ENCODE data around the gene EIF3F.

The EIF3F gene

GRCh38 chr11:8022876-8023275 lies 35.7 kb downstream of the EIF3F start:
- Histone ChIP-seq H3K36me3 (ENCODE audit: insufficient read depth, low read length) (no peaks in the 10 kb centered on the region), H3K4me1 (ENCODE audit: control insufficient read depth, insufficient read depth, low read length, unreplicated experiment) (peaks cover 23% of the 10 kb centered on the region), H2AFZ (ENCODE audit: low read length, unreplicated experiment) (no peak overlapping the region), H3K27me3 (ENCODE audit: insufficient read depth, low read length) (no peaks in the 10 kb centered on the region; the same call in 1 of the 2 replicates), H3K27ac (ENCODE audit: low read depth, low read length) (no peak overlapping the region), H3K4me3 (ENCODE audit: low read depth, low read length) (no peak overlapping the region), H3K79me2 (ENCODE audit: control insufficient read depth, insufficient read depth, low read length, unreplicated experiment) (no peaks in the 10 kb centered on the region)

GRCh38 chr11:8023831-8024555 lies 36.9 kb downstream of the EIF3F start:
- Histone ChIP-seq H3K4me1 (ENCODE audit: control insufficient read depth, insufficient read depth, low read length, unreplicated experiment) (peaks cover 19% of the 10 kb centered on the region), H3K36me3 (ENCODE audit: insufficient read depth, low read length) (no peaks in the 10 kb centered on the region), H2AFZ (ENCODE audit: low read length, unreplicated experiment) (no peak overlapping the region), H3K79me2 (ENCODE audit: control insufficient read depth, insufficient read depth, low read length, unreplicated experiment) (no peaks in the 10 kb centered on the region), H3K27ac (ENCODE audit: low read depth, low read length) (no peak overlapping the region), H3K27me3 (ENCODE audit: insufficient read depth, low read length) (no peaks in the 10 kb centered on the region), H3K4me3 (ENCODE audit: low read depth, low read length) (no peak overlapping the region)

- H2AFZ ChIP-seq (ENCODE audit: low read length, unreplicated experiment): no peak overlapping the region
- H3K36me3 ChIP-seq (ENCODE audit: insufficient read depth, low read length): no peaks in the 10 kb centered on the region
- H3K79me2 ChIP-seq (ENCODE audit: control insufficient read depth, insufficient read depth, low read length, unreplicated experiment): no peaks in the 10 kb centered on the region
- H3K27me3 ChIP-seq (ENCODE audit: insufficient read depth, low read length): no peaks in the 10 kb centered on the region
- peaks cover 16% of the 10 kb centered on the region for H3K4me1 ChIP-seq (ENCODE audit: control insufficient read depth, insufficient read depth, low read length, unreplicated experiment)
- H3K27ac ChIP-seq (ENCODE audit: low read depth, low read length): no peak overlapping the region
- no peak overlapping the region for H3K4me3 ChIP-seq (ENCODE audit: low read depth, low read length)
Observed at GRCh38 chr11:8025123-8025522, 38.0 kb downstream of the EIF3F start.

GRCh38 chr11:8025816-8026215 lies 38.7 kb downstream of the EIF3F start:
- Histone ChIP-seq H3K4me1 (ENCODE audit: control insufficient read depth, insufficient read depth, low read length, unreplicated experiment) (peaks cover 14% of the 10 kb centered on the region), H3K4me3 (ENCODE audit: low read depth, low read length) (peak overlapping the region; percentile 26), H3K79me2 (ENCODE audit: control insufficient read depth, insufficient read depth, low read length, unreplicated experiment) (no peaks in the 10 kb centered on the region), H3K27me3 (ENCODE audit: insufficient read depth, low read length) (no peaks in the 10 kb centered on the region), H3K27ac (ENCODE audit: low read depth, low read length) (peak overlapping the region; percentile 20; the same call in 1 of the 2 replicates), H3K36me3 (ENCODE audit: insufficient read depth, low read length) (no peaks in the 10 kb centered on the region), H2AFZ (ENCODE audit: low read length, unreplicated experiment) (peak overlapping the region; percentile 0)

- H3K79me2 ChIP-seq (ENCODE audit: control insufficient read depth, insufficient read depth, low read length, unreplicated experiment): no peaks in the 10 kb centered on the region
- H3K4me1 ChIP-seq (ENCODE audit: control insufficient read depth, insufficient read depth, low read length, unreplicated experiment): peaks cover 14% of the 10 kb centered on the region
- H2AFZ ChIP-seq (ENCODE audit: low read length, unreplicated experiment): no peak overlapping the region
- H3K27ac ChIP-seq (ENCODE audit: low read depth, low read length): no peak overlapping the region
- H3K36me3 ChIP-seq (ENCODE audit: insufficient read depth, low read length): no peaks in the 10 kb centered on the region
- H3K4me3 ChIP-seq (ENCODE audit: low read depth, low read length): no peak overlapping the region
- H3K27me3 ChIP-seq (ENCODE audit: insufficient read depth, low read length): no peaks in the 10 kb centered on the region
Observed at GRCh38 chr11:8026982-8027381, 39.8 kb downstream of the EIF3F start.

GRCh38 chr11:8028766-8029165 lies 41.6 kb downstream of the EIF3F start:
- H3K36me3 ChIP-seq (ENCODE audit: insufficient read depth, low read length): no peaks in the 10 kb centered on the region
- H3K4me1 ChIP-seq (ENCODE audit: control insufficient read depth, insufficient read depth, low read length, unreplicated experiment): peaks cover 18% of the 10 kb centered on the region
- H2AFZ ChIP-seq (ENCODE audit: low read length, unreplicated experiment): no peak overlapping the region
- no peak overlapping the region for H3K4me3 ChIP-seq (ENCODE audit: low read depth, low read length)
- H3K27me3 ChIP-seq (ENCODE audit: insufficient read depth, low read length): no peaks in the 10 kb centered on the region
- no peaks in the 10 kb centered on the region for H3K79me2 ChIP-seq (ENCODE audit: control insufficient read depth, insufficient read depth, low read length, unreplicated experiment)
- H3K27ac ChIP-seq (ENCODE audit: low read depth, low read length): no peak overlapping the region

- Histone ChIP-seq H3K4me3 (ENCODE audit: low read depth, low read length) (no peak overlapping the region), H3K36me3 (ENCODE audit: insufficient read depth, low read length) (no peaks in the 10 kb centered on the region), H3K27ac (ENCODE audit: low read depth, low read length) (no peak overlapping the region), H2AFZ (ENCODE audit: low read length, unreplicated experiment) (no peak overlapping the region), H3K4me1 (ENCODE audit: control insufficient read depth, insufficient read depth, low read length, unreplicated experiment) (peaks cover 14% of the 10 kb centered on the region), H3K27me3 (ENCODE audit: insufficient read depth, low read length) (no peaks in the 10 kb centered on the region), H3K79me2 (ENCODE audit: control insufficient read depth, insufficient read depth, low read length, unreplicated experiment) (no peaks in the 10 kb centered on the region)
Observed at GRCh38 chr11:8030526-8031247, 43.5 kb downstream of the EIF3F start.

GRCh38 chr11:8031248-8032115 lies 44.3 kb downstream of the EIF3F start:
- Histone ChIP-seq H3K36me3 (ENCODE audit: insufficient read depth, low read length) (no peaks in the 10 kb centered on the region), H2AFZ (ENCODE audit: low read length, unreplicated experiment) (no peak overlapping the region), H3K4me1 (ENCODE audit: control insufficient read depth, insufficient read depth, low read length, unreplicated experiment) (peaks cover 7% of the 10 kb centered on the region), H3K27me3 (ENCODE audit: insufficient read depth, low read length) (0 out of 2 replicates have a peak, but pooled peaks cover 5% of the 10 kb centered on the region), H3K4me3 (ENCODE audit: low read depth, low read length) (no peak overlapping the region), H3K79me2 (ENCODE audit: control insufficient read depth, insufficient read depth, low read length, unreplicated experiment) (no peaks in the 10 kb centered on the region), H3K27ac (ENCODE audit: low read depth, low read length) (no peak overlapping the region)

- Histone ChIP-seq H3K27ac (ENCODE audit: low read depth, low read length) (no peak overlapping the region), H3K79me2 (ENCODE audit: control insufficient read depth, insufficient read depth, low read length, unreplicated experiment) (no peaks in the 10 kb centered on the region), H3K4me1 (ENCODE audit: control insufficient read depth, insufficient read depth, low read length, unreplicated experiment) (peaks cover 5% of the 10 kb centered on the region), H2AFZ (ENCODE audit: low read length, unreplicated experiment) (no peak overlapping the region), H3K27me3 (ENCODE audit: insufficient read depth, low read length) (peaks cover 5% of the 10 kb centered on the region; the same call in 1 of the 2 replicates), H3K36me3 (ENCODE audit: insufficient read depth, low read length) (no peaks in the 10 kb centered on the region), H3K4me3 (ENCODE audit: low read depth, low read length) (no peak overlapping the region)
Observed at GRCh38 chr11:8032122-8032521, 45.0 kb downstream of the EIF3F start.

- Histone ChIP-seq H3K4me3 (ENCODE audit: low read depth, low read length) (no peak overlapping the region), H3K36me3 (ENCODE audit: insufficient read depth, low read length) (no peaks in the 10 kb centered on the region), H3K79me2 (ENCODE audit: control insufficient read depth, insufficient read depth, low read length, unreplicated experiment) (no peaks in the 10 kb centered on the region), H3K27me3 (ENCODE audit: insufficient read depth, low read length) (peaks cover 5% of the 10 kb centered on the region; the same call in 1 of the 2 replicates), H3K4me1 (ENCODE audit: control insufficient read depth, insufficient read depth, low read length, unreplicated experiment) (peaks cover 5% of the 10 kb centered on the region), H3K27ac (ENCODE audit: low read depth, low read length) (no peak overlapping the region), H2AFZ (ENCODE audit: low read length, unreplicated experiment) (peak overlapping the region; percentile 13)
Observed at GRCh38 chr11:8032576-8033304, 45.6 kb downstream of the EIF3F start.
